ENCODE results near the gene SNX22.
A peak's percentile ranks its signal among the peaks of the same experiment; 100 is the strongest.

SNX22 gene

DNA sequence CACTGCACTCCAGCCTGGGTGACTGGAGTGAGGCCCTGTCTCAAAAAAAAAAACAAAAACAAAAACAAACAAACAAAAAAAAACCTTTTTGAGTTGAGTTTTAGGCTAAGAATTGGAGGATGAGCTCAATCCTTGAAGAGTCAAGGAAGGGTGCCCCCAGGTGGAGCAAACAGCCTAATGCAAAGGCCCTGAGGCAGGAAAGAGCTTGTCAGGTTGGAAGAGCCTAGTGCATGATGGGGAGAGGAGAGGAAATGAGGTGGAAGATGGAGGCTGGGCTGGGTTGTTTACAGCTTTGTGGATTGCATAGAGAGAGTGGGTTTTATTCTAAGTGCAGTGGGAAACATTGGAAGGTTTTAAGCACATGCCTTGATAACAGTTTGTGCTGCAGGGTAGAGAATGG is 2.1 kb upstream of the SNX22 start:
- H3K9me3 ChIP-seq (ENCODE audit: low read length): no peaks in the 10 kb centered on the region
- H3K27me3 ChIP-seq (ENCODE audit: insufficient read depth, low read length): no peaks in the 10 kb centered on the region
- no peak overlapping the region for H3K27ac ChIP-seq (ENCODE audit: low read depth, low read length, poor library complexity, severe bottlenecking)
- H3F3A ChIP-seq (ENCODE audit: insufficient read depth, low read length): no peaks in the 10 kb centered on the region
- peaks cover 38% of the 10 kb centered on the region for H3K4me1 ChIP-seq (ENCODE audit: insufficient read depth, low read length, severe bottlenecking)
- H3K4me2 ChIP-seq (ENCODE audit: low read length): no peak overlapping the region
- no peak overlapping the region for H3K9ac ChIP-seq (ENCODE audit: low read length)
- H3K36me3 ChIP-seq (ENCODE audit: insufficient read depth, low read length): peaks cover 8% of the 10 kb centered on the region; the same call in 1 of the 2 replicates
- H3K4me3 ChIP-seq (ENCODE audit: low read depth, low read length, poor library complexity, severe bottlenecking): no peak overlapping the region
- no peaks in the 10 kb centered on the region for H3K9me2 ChIP-seq (ENCODE audit: low read depth, low read length)
- no peak overlapping the region for H2AFZ ChIP-seq (ENCODE audit: low read length)
- no peak for TF ChIP-seq EZH2 (IDR thresholded peaks at IDR 0.05; ENCODE audit: borderline replicate concordance, low read length)
- peak; percentile 41; the same call in 1 of the 2 replicates for TF ChIP-seq CTCF (IDR thresholded peaks at IDR 0.05; ENCODE audit: low read length)
- H4K20me1 ChIP-seq (ENCODE audit: insufficient read depth, low read length): no peaks in the 10 kb centered on the region
- H3K79me2 ChIP-seq (ENCODE audit: insufficient read depth, low read length): no peaks in the 10 kb centered on the region

DNA sequence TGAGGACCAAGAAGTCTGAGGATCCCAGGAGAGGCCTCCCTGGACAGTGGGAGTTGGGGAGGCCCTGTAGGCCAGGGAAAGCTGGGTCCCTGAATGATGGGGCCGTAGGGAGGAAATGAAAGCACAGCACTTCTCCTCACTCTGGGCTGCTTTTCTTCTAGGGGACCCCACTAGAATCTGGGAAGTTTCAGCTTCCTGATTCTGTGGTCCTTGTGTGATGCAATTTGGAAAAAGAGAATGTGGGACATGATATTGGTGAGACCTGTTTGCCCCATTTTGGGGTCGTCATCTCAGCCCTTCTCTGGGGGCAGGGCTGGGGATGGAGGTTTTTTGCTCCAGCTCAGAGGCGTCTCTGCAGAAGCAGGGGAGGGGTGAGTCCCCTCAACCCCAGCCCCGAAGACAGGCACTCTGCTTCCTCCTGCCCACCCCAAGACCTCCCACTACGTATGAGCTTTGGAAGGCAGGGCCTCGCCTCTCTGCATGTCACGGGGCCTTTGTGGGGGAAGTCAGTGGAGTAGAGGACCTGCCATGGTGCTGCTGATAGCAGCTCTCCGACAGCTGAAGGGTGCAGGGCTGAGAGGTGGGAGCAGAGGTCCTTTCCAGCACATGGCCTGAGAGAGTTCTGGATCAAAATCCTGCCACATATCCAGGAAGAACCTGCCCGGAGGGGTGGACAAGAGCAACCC is 1.5 kb upstream of the SNX22 start:
- H3K4me1 ChIP-seq (ENCODE audit: insufficient read depth, low read length, severe bottlenecking): peaks cover 33% of the 10 kb centered on the region
- no peaks in the 10 kb centered on the region for H4K20me1 ChIP-seq (ENCODE audit: insufficient read depth, low read length)
- H3K27ac ChIP-seq (ENCODE audit: low read depth, low read length, poor library complexity, severe bottlenecking): no peak overlapping the region
- peaks cover 11% of the 10 kb centered on the region; the same call in 1 of the 2 replicates for H3K36me3 ChIP-seq (ENCODE audit: insufficient read depth, low read length)
- H3K79me2 ChIP-seq (ENCODE audit: insufficient read depth, low read length): no peaks in the 10 kb centered on the region
- H3F3A ChIP-seq (ENCODE audit: insufficient read depth, low read length): no peaks in the 10 kb centered on the region
- H3K9me2 ChIP-seq (ENCODE audit: low read depth, low read length): no peaks in the 10 kb centered on the region
- no peak overlapping the region for H3K4me3 ChIP-seq (ENCODE audit: low read depth, low read length, poor library complexity, severe bottlenecking)
- no peaks in the 10 kb centered on the region for H3K9me3 ChIP-seq (ENCODE audit: low read length)
- H2AFZ ChIP-seq (ENCODE audit: low read length): no peak overlapping the region
- TF ChIP-seq CTCF (IDR thresholded peaks at IDR 0.05; ENCODE audit: low read length): no peak
- no peak for TF ChIP-seq EZH2 (IDR thresholded peaks at IDR 0.05; ENCODE audit: borderline replicate concordance, low read length)
- H3K9ac ChIP-seq (ENCODE audit: low read length): no peak overlapping the region
- H3K4me2 ChIP-seq (ENCODE audit: low read length): no peak overlapping the region; the same call in 1 of the 2 replicates
- H3K27me3 ChIP-seq (ENCODE audit: insufficient read depth, low read length): no peaks in the 10 kb centered on the region

DNA sequence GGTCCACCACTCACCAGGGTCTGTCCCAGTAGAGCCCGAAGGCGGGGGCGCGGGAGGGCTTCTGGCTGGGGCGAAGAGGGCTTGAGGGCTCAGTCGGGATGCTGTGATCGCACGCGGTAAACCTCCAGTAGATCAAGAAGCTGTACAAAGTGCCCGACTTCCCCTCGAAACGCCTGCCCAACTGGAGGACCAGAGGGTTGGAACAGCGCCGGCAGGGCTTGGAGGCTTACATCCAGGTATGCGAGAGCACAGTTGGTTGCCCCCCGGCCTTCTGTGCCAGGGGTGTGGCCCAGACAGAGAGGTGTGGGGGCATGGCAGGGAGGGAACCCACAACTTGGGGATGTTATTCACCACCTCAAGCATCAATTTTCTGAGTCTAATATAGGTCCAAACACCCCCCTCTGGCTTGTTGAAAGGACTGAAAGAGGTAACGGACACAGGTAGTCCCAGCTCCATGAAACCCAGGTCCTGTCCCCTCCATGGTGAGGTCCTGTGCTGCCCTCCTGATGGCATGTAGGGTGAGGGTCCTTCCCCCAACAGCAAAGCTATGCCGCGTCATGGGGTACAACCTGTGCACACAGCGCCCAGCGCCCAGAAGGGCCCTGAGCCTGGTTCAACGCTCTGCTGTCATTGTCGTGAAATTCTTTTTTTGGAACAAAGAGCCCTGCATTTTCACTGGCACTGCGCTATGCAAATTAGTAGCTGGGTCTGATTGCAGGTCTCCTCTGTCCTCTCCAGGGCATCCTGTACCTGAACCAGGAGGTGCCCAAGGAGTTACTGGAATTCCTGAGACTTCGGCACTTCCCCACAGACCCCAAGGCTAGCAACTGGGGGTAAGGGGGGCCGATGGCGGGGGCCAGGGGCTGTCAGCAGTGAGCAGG is 1.2 kb downstream of the SNX22 start:
- no peaks in the 10 kb centered on the region for H3K9me2 ChIP-seq (ENCODE audit: low read depth, low read length)
- TF ChIP-seq CTCF (IDR thresholded peaks at IDR 0.05; ENCODE audit: low read length): no peak
- TF ChIP-seq EZH2 (IDR thresholded peaks at IDR 0.05; ENCODE audit: borderline replicate concordance, low read length): no peak
- H3F3A ChIP-seq (ENCODE audit: insufficient read depth, low read length): no peaks in the 10 kb centered on the region
- H3K4me2 ChIP-seq (ENCODE audit: low read length): peak overlapping the region; percentile 77
- H3K9ac ChIP-seq (ENCODE audit: low read length): peak overlapping the region; percentile 67
- H3K27ac ChIP-seq (ENCODE audit: low read depth, low read length, poor library complexity, severe bottlenecking): peak overlapping the region; percentile 89
- H3K36me3 ChIP-seq (ENCODE audit: insufficient read depth, low read length): peaks cover 38% of the 10 kb centered on the region
- peaks cover 54% of the 10 kb centered on the region for H3K4me1 ChIP-seq (ENCODE audit: insufficient read depth, low read length, severe bottlenecking)
- H3K4me3 ChIP-seq (ENCODE audit: low read depth, low read length, poor library complexity, severe bottlenecking): peak overlapping the region; percentile 74
- no peaks in the 10 kb centered on the region for H4K20me1 ChIP-seq (ENCODE audit: insufficient read depth, low read length)
- H3K27me3 ChIP-seq (ENCODE audit: insufficient read depth, low read length): no peaks in the 10 kb centered on the region
- H3K79me2 ChIP-seq (ENCODE audit: insufficient read depth, low read length): no peaks in the 10 kb centered on the region
- no peaks in the 10 kb centered on the region for H3K9me3 ChIP-seq (ENCODE audit: low read length)
- no peak overlapping the region for H2AFZ ChIP-seq (ENCODE audit: low read length)
